A549 (cell line): ENCODE results near the gene ALKBH7. TPM values are rescaled to one million over a fixed set of nuclear protein-coding genes. Genes with fewer than 3 reads are reported as not detected.

Source experiments
- ATAC-seq, 2 experiments: fragments of 200-7000 bp in 1 of 2; fragments of >200 bp in 1 of 2; cut with Nextera tagmentation in 1 of 2; cut with Tn5 transposase in 1 of 2; 3 replicates each; pipeline versions ENCODE4 v1.8.0 to v1.9.1; 2018 to 2020; ENCODE audit warnings: mild to moderate bottlenecking in 1 of 2, moderate library complexity in 1 of 2
- CTCF ChIA-PET: fragments of 300-600 bp; sonication (Branson Sonifier 250); formaldehyde crosslinking; extraction: SDS; loops from one replicate; lab custom pipeline; 2021; ENCODE audit warnings: antibody characterized with exemption, inconsistent platforms; lab: Yijun Ruan, JAX
- POLR2A ChIA-PET: fragments of 350-600 bp; formaldehyde crosslinking; extraction: SDS; loops from one replicate; lab custom pipeline; 2021; ENCODE audit warnings: antibody characterized with exemption, inconsistent platforms; lab: Yijun Ruan, JAX
- DNase-seq, 2 experiments: peaks; one replicate each; pipeline versions ENCODE4 v3.0.0 to v3.0.0-alpha.2; 2011 to 2016; ENCODE audit warnings: low read depth in 1 of 2, low spot score in 1 of 2
- FAIRE-seq: peaks from 2 replicates; lab custom pipeline; 2011; peaks lifted over from hg19 to GRCh38; lab: Jason Lieb, UNC
- H3K27ac ChIP-seq, 2 experiments: fragments of >200 bp; sonication (Bioruptor Twin); formaldehyde crosslinking; 3 replicates each; pipeline ENCODE4 v1.5.1; 2016 to 2017
- H3K4me1 ChIP-seq: fragments of >200 bp; sonication (Bioruptor Twin); formaldehyde crosslinking; 3 replicates; pipeline ENCODE4 v1.6.1; 2016
- H3K4me2 ChIP-seq: fragments of >200 bp; sonication (Bioruptor Twin); formaldehyde crosslinking; 3 replicates; pipeline ENCODE4 v1.6.1; 2016
- H3K4me3 ChIP-seq: fragments of >200 bp; sonication (Bioruptor Twin); formaldehyde crosslinking; 3 replicates; pipeline ENCODE4 v1.5.1; 2016
- H3K9me3 ChIP-seq: fragments of >200 bp; sonication (Bioruptor Twin); formaldehyde crosslinking; 3 replicates; pipeline ENCODE4 v1.6.1; 2016
- ATOH8 ChIP-seq: fragments of 250-450 bp; sonication (Bioruptor Pico); IDR thresholded peaks from 2 replicates; pipeline ENCODE4 v1.5.0; 2020; ENCODE audit warnings: low read depth, mild to moderate bottlenecking, moderate library complexity
- BHLHE40 ChIP-seq: IDR thresholded peaks from 2 replicates; pipeline ENCODE4 v1.6.1; 2012; ENCODE audit warnings: low read depth, low read length, inconsistent platforms
- CBX2 ChIP-seq: fragments of 200-600 bp; sonication (generic); IDR thresholded peaks from 2 replicates; pipeline ENCODE4 v1.6.1; 2016; ENCODE audit warnings: low read depth, mild to moderate bottlenecking, borderline replicate concordance
- CHD2 ChIP-seq: fragments of 150-350 bp; IDR thresholded peaks from 2 replicates; pipeline ENCODE4 v1.6.1; 2014; ENCODE audit warnings: low read length; ENCODE audit not compliant: partially characterized antibody
- CHD4 ChIP-seq: fragments of 200-600 bp; sonication (generic); IDR thresholded peaks from 2 replicates; pipeline ENCODE4 v1.6.1; 2016; ENCODE audit warnings: antibody characterized with exemption, mild to moderate bottlenecking, borderline replicate concordance
- ELK1 ChIP-seq: fragments of 150-350 bp; IDR thresholded peaks from 2 replicates; pipeline ENCODE4 v1.6.1; 2014; ENCODE audit warnings: low read depth, mild to moderate bottlenecking, low read length
- FOXS1 ChIP-seq: fragments of 250-450 bp; sonication (Bioruptor Pico); IDR thresholded peaks from 2 replicates; pipeline ENCODE4 v1.5.0; 2020; ENCODE audit warnings: mild to moderate bottlenecking, moderate library complexity
- GATA3 ChIP-seq: IDR thresholded peaks from 2 replicates; pipeline ENCODE4 v1.6.1; 2012; ENCODE audit warnings: borderline replicate concordance
- HDAC2 ChIP-seq: fragments of 200-600 bp; sonication (generic); IDR thresholded peaks from 2 replicates; pipeline ENCODE4 v1.6.1; 2016
- HES2 ChIP-seq: fragments of >200 bp; sonication (Bioruptor Twin); formaldehyde crosslinking; IDR thresholded peaks from 2 replicates; pipeline ENCODE4 v1.6.1; 2016
- HOXA7 ChIP-seq: fragments of 250-450 bp; sonication (Bioruptor Pico); IDR thresholded peaks from 2 replicates; pipeline ENCODE4 v1.5.0; 2020; ENCODE audit warnings: mild to moderate bottlenecking, moderate library complexity
- JUN ChIP-seq, 2 experiments: fragments of >200 bp; sonication (Bioruptor Twin); formaldehyde crosslinking; IDR thresholded peaks; 2 replicates in 1 of 2; 3 replicates in 1 of 2; pipeline ENCODE4 v1.6.1; 2016 to 2017
- JUNB ChIP-seq: fragments of >200 bp; sonication (Bioruptor Twin); formaldehyde crosslinking; IDR thresholded peaks from 2 replicates; pipeline ENCODE4 v1.6.1; 2016
- KDM5A ChIP-seq: fragments of 200-600 bp; sonication (generic); IDR thresholded peaks from 2 replicates; pipeline ENCODE4 v1.6.1; 2016; ENCODE audit warnings: antibody characterized with exemption, mild to moderate bottlenecking
- NPAS2 ChIP-seq: fragments of 250-450 bp; sonication (Bioruptor Pico); IDR thresholded peaks from 2 replicates; pipeline ENCODE4 v1.8.0; 2022; ENCODE audit warnings: mild to moderate bottlenecking, moderate library complexity, borderline replicate concordance
- POLR2A ChIP-seq: IDR thresholded peaks from 2 replicates; pipeline ENCODE4 v1.6.1; 2012; ENCODE audit warnings: mild to moderate bottlenecking, low read length
- RAD21 ChIP-seq, 2 experiments: fragments of >200 bp in 1 of 2; sonication (Bioruptor Twin) in 1 of 2; formaldehyde crosslinking in 1 of 2; IDR thresholded peaks in 1 of 2; conservative IDR thresholded peaks in 1 of 2; 2 replicates in 1 of 2; 3 replicates in 1 of 2; pipeline ENCODE4 v1.6.1; 2012 to 2018; ENCODE audit warnings: inconsistent platforms in 1 of 2
- REST ChIP-seq: fragments of 200-600 bp; sonication (generic); IDR thresholded peaks from 2 replicates; pipeline ENCODE4 v1.6.1; 2016; ENCODE audit warnings: antibody characterized with exemption, mild to moderate bottlenecking, moderate library complexity
- RFX5 ChIP-seq: fragments of 450-650 bp; IDR thresholded peaks from 2 replicates; pipeline ENCODE4 v1.7.1; 2014; ENCODE audit warnings: antibody characterized with exemption, mild to moderate bottlenecking, moderate library complexity
- SMC3 ChIP-seq: fragments of >200 bp; sonication (Bioruptor Twin); formaldehyde crosslinking; IDR thresholded peaks from 3 replicates; pipeline ENCODE4 v1.6.1; 2018; ENCODE audit warnings: inconsistent platforms
- TP53 ChIP-seq: fragments of 250-450 bp; sonication (Bioruptor Pico); IDR thresholded peaks from 2 replicates; pipeline ENCODE4 v1.5.0; 2021; ENCODE audit warnings: mild to moderate bottlenecking, moderate library complexity
- ZFP36 ChIP-seq: fragments of 450-650 bp; IDR thresholded peaks from 2 replicates; pipeline ENCODE4 v1.6.1; 2014; ENCODE audit warnings: borderline replicate concordance; ENCODE audit not compliant: partially characterized antibody
- ZNF302 ChIP-seq: fragments of 250-450 bp; sonication (Bioruptor Pico); IDR thresholded peaks from 2 replicates; pipeline ENCODE4 v1.9.0; 2021; ENCODE audit warnings: inconsistent platforms, mild to moderate bottlenecking, moderate library complexity
- WGBS: methylation state at CpG from one replicate; pipeline ENCODE4 v1.1.6; 2017; ENCODE audit errors: missing lambda C conversion rate; 5-methylcytosine and 5-hydroxymethylcytosine counted together
- polyA minus RNA-seq: library from RNA; depleted of rRNA, polyadenylated mRNA; stranded (reverse); fragments of >200 nt; gene quantifications from 2 replicates; pipeline ENCODE4 v1.2.3, GENCODE V29; 2011; rRNA and poly(A)+ RNA removed
- polyA plus RNA-seq, 4 experiments: library from polyadenylated mRNA; depleted of rRNA in 3 of 4; stranded (reverse); fragments of >200 nt; fragmentation: RNase III in 1 of 4; extraction: RNeasy Plus Mini Kit Qiagen cat#74134 plus additional on column Dnase treatment in 1 of 4; gene quantifications; 2 replicates in 3 of 4; 3 replicates in 1 of 4; pipeline ENCODE4 v1.2.3, GENCODE V29; 2011 to 2017

ALKBH7 gene
- polyA plus RNA-seq (2011; rRNA removed) (9.9 and 10.2 TPM in 2 replicates), polyA plus RNA-seq (2017; fragmentation: RNase III; extraction: RNeasy Plus Mini Kit Qiagen cat#74134 plus additional on column Dnase treatment) (14.9 to 18.1 TPM (median 18.1 TPM) in 3 replicates), polyA minus RNA-seq (4.6 and 6.5 TPM in 2 replicates)
- polyA plus RNA-seq (2012; cell fraction: cytosol; rRNA removed), result 23.9 and 35.0 TPM in 2 replicates
- polyA plus RNA-seq (2012; cell fraction: nucleus; rRNA removed), result 21.8 and 25.7 TPM in 2 replicates

GRCh38 chr19:6372594-6373095 is at the start of gene ALKBH7:
Gene ALKBH7 (plus strand): TSS chr19:6372794. CDS start chr19:6372821, 27 bp downstream.
- Histone ChIP-seq H3K4me2 (peak within 1 kb of the TSS; percentile 95), H3K4me3 (peak within 1 kb of the TSS; percentile 99), H3K4me1 (peaks cover 7% of the 10 kb centered on the region; the same call in 2 of the 3 replicates), H3K27ac (peak within 1 kb of the TSS; percentile 95), H3K9me3 (no peaks in the 10 kb centered on the region)
- peak; percentile 87 to 93 for ATAC-seq
- WGBS, result 2% methylated on average over 13 of the region's 47 CpGs
- peak; percentile 27; the same call in 1 of the 2 replicates for TF ChIP-seq POLR2A
- TF ChIP-seq JUN (IDR thresholded peaks at IDR 0.05), result peak in 1 of 2 experiments; percentile 65; a peak in 3 of 5 replicates
- TF ChIP-seq ELK1, result no peak
- FAIRE-seq, result peak; percentile 78
- CTCF ChIA-PET, result interaction anchor here (0.6 to 0.7 kb wide), 2 partner anchors 119 to 491 kb away, joined by 3 read pairs; no protein-coding TSS in a partner anchor
- POLR2A ChIA-PET, result interaction anchor here (0.5 to 1.5 kb wide), 8 partner anchors 9 to 652 kb away, joined by 3 to 16 read pairs (median 4); partner anchors contain the start of genes CLPP and KHSRP
- DNase-seq, result peak; percentile 75 to 99

GRCh38 chr19:6324757-6325156 is 47.8 kb upstream of the ALKBH7 start:
- POLR2A ChIA-PET, result no interaction called here
- ATAC-seq (no peak), DNase-seq (no peak), FAIRE-seq (no peak)
- H3K27ac ChIP-seq, result no peak overlapping the region
- 55% methylated on average over 4 of the region's 4 CpGs for WGBS
- H3K4me3 ChIP-seq, result no peak overlapping the region
- H3K9me3 ChIP-seq, result no peaks in the 10 kb centered on the region
- H3K4me1 ChIP-seq, result no peaks in the 10 kb centered on the region
- no peak overlapping the region for H3K4me2 ChIP-seq
- CTCF ChIA-PET, result interaction anchor here (0.6 kb wide), 1 partner anchor 1003 kb away, joined by 3 read pairs; no protein-coding TSS in a partner anchor
- no peak for TF ChIP-seq SMC3
- TF ChIP-seq JUNB, result no peak
- TF ChIP-seq NPAS2 (CRISPR knock-in tag), result no peak
- TF ChIP-seq RAD21 (conservative IDR thresholded peaks at IDR 0.05 in 1 of 2, IDR thresholded peaks at IDR 0.05 in 1 of 2), result no peak
- TF ChIP-seq FOXS1, result no peak
- no peak for TF ChIP-seq HDAC2
- no peak for TF ChIP-seq ZNF302 (CRISPR knock-in tag)
- no peak for TF ChIP-seq BHLHE40
- TF ChIP-seq CHD4, result no peak
- no peak for TF ChIP-seq ZFP36
- TF ChIP-seq RFX5, result no peak
- TF ChIP-seq ATOH8 (CRISPR knock-in tag), result no peak
- TF ChIP-seq CBX2, result no peak
- no peak for TF ChIP-seq CHD2
- no peak for TF ChIP-seq HES2
- TF ChIP-seq HOXA7 (CRISPR knock-in tag), result no peak

- CTCF ChIA-PET, result no interaction called here
Observed at GRCh38 chr19:6325614-6326013, 47.0 kb upstream of the ALKBH7 start.

More at GRCh38 chr19:6325614-6326013, 47.0 kb upstream of the ALKBH7 start:
- POLR2A ChIA-PET, result interaction anchor here (0.6 kb wide), 1 partner anchor 33 kb away, joined by 7 read pairs; no protein-coding TSS in a partner anchor
- Histone ChIP-seq H3K27ac (no peak overlapping the region), H3K4me2 (no peak overlapping the region), H3K4me1 (no peaks in the 10 kb centered on the region), H3K9me3 (no peaks in the 10 kb centered on the region), H3K4me3 (no peak overlapping the region)
- 52% methylated on average over 4 of the region's 4 CpGs for WGBS
- no peak for ATAC-seq
- no peak for TF ChIP-seq KDM5A
- no peak for TF ChIP-seq NPAS2 (CRISPR knock-in tag)
- TF ChIP-seq TP53 (CRISPR knock-in tag), result no peak
- no peak for TF ChIP-seq GATA3
- TF ChIP-seq REST, result no peak
- DNase-seq, result no peak
- FAIRE-seq, result no peak
